Testis (tissue), 2 donors: ENCODE measurements around the gene GFRA4.

Experiments used
- POLR2A ChIP-seq: fragments of 450-650 bp; IDR thresholded peaks from one replicate; pipeline ENCODE4 v1.6.1; 2017; ENCODE audit warnings: antibody characterized with exemption, mild to moderate bottlenecking, moderate library complexity
- TF ChIP-seq, protein P1 (sequence below), 3 experiments: fragments of 450-650 bp in 2 of 3; fragments of 200-600 bp in 1 of 3; sonication (generic) in 1 of 3; IDR thresholded peaks; one replicate each; pipeline ENCODE4 v1.5.1; 2016 to 2019; ENCODE audit warnings: antibody characterized with exemption in 3 of 3, mild to moderate bottlenecking in 2 of 3, moderate library complexity in 1 of 3

DNA sequence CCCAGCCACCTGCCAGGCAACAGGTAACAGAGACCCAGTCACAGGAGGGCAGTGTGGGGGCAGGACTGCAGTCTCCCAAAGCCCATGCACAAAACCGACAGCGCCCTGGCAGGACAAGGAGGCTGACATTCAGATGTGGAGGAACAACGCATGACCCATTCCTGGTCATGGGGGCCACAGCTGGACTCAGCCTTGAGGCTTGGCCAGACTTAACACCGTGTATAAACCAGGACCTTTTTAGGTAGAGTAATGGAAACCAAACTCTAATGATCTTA lies 8.1 kb downstream of the GFRA4 start:
- TF ChIP-seq, protein P1, sequence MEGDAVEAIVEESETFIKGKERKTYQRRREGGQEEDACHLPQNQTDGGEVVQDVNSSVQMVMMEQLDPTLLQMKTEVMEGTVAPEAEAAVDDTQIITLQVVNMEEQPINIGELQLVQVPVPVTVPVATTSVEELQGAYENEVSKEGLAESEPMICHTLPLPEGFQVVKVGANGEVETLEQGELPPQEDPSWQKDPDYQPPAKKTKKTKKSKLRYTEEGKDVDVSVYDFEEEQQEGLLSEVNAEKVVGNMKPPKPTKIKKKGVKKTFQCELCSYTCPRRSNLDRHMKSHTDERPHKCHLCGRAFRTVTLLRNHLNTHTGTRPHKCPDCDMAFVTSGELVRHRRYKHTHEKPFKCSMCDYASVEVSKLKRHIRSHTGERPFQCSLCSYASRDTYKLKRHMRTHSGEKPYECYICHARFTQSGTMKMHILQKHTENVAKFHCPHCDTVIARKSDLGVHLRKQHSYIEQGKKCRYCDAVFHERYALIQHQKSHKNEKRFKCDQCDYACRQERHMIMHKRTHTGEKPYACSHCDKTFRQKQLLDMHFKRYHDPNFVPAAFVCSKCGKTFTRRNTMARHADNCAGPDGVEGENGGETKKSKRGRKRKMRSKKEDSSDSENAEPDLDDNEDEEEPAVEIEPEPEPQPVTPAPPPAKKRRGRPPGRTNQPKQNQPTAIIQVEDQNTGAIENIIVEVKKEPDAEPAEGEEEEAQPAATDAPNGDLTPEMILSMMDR (IDR thresholded peaks at IDR 0.05): no peak
- TF ChIP-seq POLR2A: no peak
